HEK293 (cell line): Measurements from ENCODE around the gene TM6SF1.

Experiments used
- HOXC10 ChIP-seq: sonication (generic); formaldehyde crosslinking; IDR thresholded peaks from 2 replicates; pipeline ENCODE4 v1.8.1; 2023; ENCODE audit warnings: mild to moderate bottlenecking, missing genetic modification reagents
- YY2 ChIP-seq: fragments of 450-650 bp; formaldehyde crosslinking; IDR thresholded peaks from 2 replicates; pipeline ENCODE4 v1.5.1; 2016; ENCODE audit warnings: missing biosample characterization, missing genetic modification characterization
- ZBTB7A ChIP-seq: fragments of 450-650 bp; formaldehyde crosslinking; IDR thresholded peaks from 2 replicates; pipeline ENCODE4 v1.5.1; 2016; ENCODE audit warnings: low read depth, missing biosample characterization, missing genetic modification characterization
- ZFP69B ChIP-seq: fragments of 450-650 bp; formaldehyde crosslinking; IDR thresholded peaks from 2 replicates; pipeline ENCODE4 v1.5.1; 2016; ENCODE audit warnings: missing biosample characterization, missing genetic modification characterization
- ZNF169 ChIP-seq: fragments of 450-650 bp; formaldehyde crosslinking; IDR thresholded peaks from 2 replicates; pipeline ENCODE4 v1.5.1; 2016; ENCODE audit warnings: missing biosample characterization, missing genetic modification characterization
- ZNF2 ChIP-seq: fragments of 450-650 bp; formaldehyde crosslinking; IDR thresholded peaks from 2 replicates; pipeline ENCODE4 v1.5.1; 2016; ENCODE audit warnings: missing biosample characterization, missing genetic modification characterization
- ZNF777 ChIP-seq: fragments of 450-650 bp; formaldehyde crosslinking; IDR thresholded peaks from 2 replicates; pipeline ENCODE4 v1.5.1; 2017; ENCODE audit warnings: missing biosample characterization, missing genetic modification characterization, borderline replicate concordance
- TF ChIP-seq, protein P1 (sequence below): fragments of 450-650 bp; formaldehyde crosslinking; optimal IDR thresholded peaks from 2 replicates; pipeline ENCODE3; 2016; ENCODE audit warnings: missing biosample characterization, mild to moderate bottlenecking, missing genetic modification characterization
- TF ChIP-seq, protein P2 (sequence below): fragments of 450-650 bp; formaldehyde crosslinking; IDR thresholded peaks from 2 replicates; pipeline ENCODE4 v1.5.1; 2017; ENCODE audit warnings: missing biosample characterization, mild to moderate bottlenecking, missing genetic modification characterization, moderate library complexity
- TF ChIP-seq, protein P3 (sequence below): fragments of 450-650 bp; formaldehyde crosslinking; IDR thresholded peaks from 2 replicates; pipeline ENCODE4 v1.5.1; 2016; ENCODE audit warnings: missing biosample characterization, missing genetic modification characterization
- TF ChIP-seq, protein P4 (sequence below): fragments of 450-650 bp; formaldehyde crosslinking; IDR thresholded peaks from 2 replicates; pipeline ENCODE4 v1.5.1; 2016; ENCODE audit warnings: missing biosample characterization, missing genetic modification characterization
- TF ChIP-seq, protein P5 (sequence below): sonication (generic); formaldehyde crosslinking; IDR thresholded peaks from 2 replicates; pipeline ENCODE4 v1.8.1; 2022; ENCODE audit warnings: mild to moderate bottlenecking, moderate library complexity, missing genetic modification reagents

DNA sequence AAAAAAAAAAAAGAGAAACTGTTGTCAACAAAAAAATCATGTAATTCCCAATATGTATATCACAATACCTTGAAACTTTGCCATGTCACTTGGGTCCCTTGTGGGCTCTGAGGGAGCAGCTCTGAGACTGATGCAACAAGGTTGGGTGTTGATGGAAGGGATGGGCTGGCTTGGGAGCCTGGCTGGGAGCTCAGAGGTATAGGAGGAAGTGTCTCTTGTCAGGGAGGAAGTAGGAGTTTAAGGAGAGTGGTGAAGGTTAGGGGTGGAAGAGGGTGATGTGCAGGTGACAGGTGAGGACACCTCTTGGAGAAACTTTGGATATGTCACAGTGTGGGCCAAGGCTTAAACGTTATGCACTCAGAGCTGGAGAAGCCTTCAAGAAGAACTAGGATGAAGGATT, 2.0 kb upstream of the TM6SF1 start:
- TF ChIP-seq, protein P1, sequence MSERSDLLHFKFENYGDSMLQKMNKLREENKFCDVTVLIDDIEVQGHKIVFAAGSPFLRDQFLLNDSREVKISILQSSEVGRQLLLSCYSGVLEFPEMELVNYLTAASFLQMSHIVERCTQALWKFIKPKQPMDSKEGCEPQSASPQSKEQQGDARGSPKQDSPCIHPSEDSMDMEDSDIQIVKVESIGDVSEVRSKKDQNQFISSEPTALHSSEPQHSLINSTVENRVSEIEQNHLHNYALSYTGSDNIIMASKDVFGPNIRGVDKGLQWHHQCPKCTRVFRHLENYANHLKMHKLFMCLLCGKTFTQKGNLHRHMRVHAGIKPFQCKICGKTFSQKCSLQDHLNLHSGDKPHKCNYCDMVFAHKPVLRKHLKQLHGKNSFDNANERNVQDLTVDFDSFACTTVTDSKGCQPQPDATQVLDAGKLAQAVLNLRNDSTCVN (tag by site-specific recombination), result no peak
- TF ChIP-seq HOXC10 (CRISPR knock-in tag), result no peak
- no peak for TF ChIP-seq ZNF2
- no peak for TF ChIP-seq YY2 (tag by site-specific recombination)
- no peak for TF ChIP-seq ZBTB7A (tag by site-specific recombination)
- TF ChIP-seq, protein P2, sequence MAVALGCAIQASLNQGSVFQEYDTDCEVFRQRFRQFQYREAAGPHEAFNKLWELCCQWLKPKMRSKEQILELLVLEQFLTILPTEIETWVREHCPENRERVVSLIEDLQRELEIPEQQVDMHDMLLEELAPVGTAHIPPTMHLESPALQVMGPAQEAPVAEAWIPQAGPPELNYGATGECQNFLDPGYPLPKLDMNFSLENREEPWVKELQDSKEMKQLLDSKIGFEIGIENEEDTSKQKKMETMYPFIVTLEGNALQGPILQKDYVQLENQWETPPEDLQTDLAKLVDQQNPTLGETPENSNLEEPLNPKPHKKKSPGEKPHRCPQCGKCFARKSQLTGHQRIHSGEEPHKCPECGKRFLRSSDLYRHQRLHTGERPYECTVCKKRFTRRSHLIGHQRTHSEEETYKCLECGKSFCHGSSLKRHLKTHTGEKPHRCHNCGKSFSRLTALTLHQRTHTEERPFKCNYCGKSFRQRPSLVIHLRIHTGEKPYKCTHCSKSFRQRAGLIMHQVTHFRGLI, result no peak
- TF ChIP-seq, protein P3, sequence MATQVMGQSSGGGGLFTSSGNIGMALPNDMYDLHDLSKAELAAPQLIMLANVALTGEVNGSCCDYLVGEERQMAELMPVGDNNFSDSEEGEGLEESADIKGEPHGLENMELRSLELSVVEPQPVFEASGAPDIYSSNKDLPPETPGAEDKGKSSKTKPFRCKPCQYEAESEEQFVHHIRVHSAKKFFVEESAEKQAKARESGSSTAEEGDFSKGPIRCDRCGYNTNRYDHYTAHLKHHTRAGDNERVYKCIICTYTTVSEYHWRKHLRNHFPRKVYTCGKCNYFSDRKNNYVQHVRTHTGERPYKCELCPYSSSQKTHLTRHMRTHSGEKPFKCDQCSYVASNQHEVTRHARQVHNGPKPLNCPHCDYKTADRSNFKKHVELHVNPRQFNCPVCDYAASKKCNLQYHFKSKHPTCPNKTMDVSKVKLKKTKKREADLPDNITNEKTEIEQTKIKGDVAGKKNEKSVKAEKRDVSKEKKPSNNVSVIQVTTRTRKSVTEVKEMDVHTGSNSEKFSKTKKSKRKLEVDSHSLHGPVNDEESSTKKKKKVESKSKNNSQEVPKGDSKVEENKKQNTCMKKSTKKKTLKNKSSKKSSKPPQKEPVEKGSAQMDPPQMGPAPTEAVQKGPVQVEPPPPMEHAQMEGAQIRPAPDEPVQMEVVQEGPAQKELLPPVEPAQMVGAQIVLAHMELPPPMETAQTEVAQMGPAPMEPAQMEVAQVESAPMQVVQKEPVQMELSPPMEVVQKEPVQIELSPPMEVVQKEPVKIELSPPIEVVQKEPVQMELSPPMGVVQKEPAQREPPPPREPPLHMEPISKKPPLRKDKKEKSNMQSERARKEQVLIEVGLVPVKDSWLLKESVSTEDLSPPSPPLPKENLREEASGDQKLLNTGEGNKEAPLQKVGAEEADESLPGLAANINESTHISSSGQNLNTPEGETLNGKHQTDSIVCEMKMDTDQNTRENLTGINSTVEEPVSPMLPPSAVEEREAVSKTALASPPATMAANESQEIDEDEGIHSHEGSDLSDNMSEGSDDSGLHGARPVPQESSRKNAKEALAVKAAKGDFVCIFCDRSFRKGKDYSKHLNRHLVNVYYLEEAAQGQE (tag by site-specific recombination), result no peak
- TF ChIP-seq, protein P4, sequence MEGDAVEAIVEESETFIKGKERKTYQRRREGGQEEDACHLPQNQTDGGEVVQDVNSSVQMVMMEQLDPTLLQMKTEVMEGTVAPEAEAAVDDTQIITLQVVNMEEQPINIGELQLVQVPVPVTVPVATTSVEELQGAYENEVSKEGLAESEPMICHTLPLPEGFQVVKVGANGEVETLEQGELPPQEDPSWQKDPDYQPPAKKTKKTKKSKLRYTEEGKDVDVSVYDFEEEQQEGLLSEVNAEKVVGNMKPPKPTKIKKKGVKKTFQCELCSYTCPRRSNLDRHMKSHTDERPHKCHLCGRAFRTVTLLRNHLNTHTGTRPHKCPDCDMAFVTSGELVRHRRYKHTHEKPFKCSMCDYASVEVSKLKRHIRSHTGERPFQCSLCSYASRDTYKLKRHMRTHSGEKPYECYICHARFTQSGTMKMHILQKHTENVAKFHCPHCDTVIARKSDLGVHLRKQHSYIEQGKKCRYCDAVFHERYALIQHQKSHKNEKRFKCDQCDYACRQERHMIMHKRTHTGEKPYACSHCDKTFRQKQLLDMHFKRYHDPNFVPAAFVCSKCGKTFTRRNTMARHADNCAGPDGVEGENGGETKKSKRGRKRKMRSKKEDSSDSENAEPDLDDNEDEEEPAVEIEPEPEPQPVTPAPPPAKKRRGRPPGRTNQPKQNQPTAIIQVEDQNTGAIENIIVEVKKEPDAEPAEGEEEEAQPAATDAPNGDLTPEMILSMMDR (tag by site-specific recombination), result no peak
- TF ChIP-seq, protein P5, sequence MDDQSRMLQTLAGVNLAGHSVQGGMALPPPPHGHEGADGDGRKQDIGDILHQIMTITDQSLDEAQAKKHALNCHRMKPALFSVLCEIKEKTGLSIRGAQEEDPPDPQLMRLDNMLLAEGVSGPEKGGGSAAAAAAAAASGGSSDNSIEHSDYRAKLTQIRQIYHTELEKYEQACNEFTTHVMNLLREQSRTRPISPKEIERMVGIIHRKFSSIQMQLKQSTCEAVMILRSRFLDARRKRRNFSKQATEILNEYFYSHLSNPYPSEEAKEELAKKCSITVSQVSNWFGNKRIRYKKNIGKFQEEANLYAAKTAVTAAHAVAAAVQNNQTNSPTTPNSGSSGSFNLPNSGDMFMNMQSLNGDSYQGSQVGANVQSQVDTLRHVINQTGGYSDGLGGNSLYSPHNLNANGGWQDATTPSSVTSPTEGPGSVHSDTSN (CRISPR knock-in tag), result no peak
- TF ChIP-seq ZNF777 (tag by site-specific recombination), result no peak
- TF ChIP-seq ZFP69B (tag by site-specific recombination), result no peak
- no peak for TF ChIP-seq ZNF169
